Measurements from ENCODE around the gene GNB1. TPM values are rescaled to one million over a fixed set of nuclear protein-coding genes. Genes with fewer than 3 reads are reported as not detected.

The GNB1 gene
- total and polyA plus RNA-seq, 8 donors, result 49.6 to 195 (median 125) TPM

- TF ChIP-seq POLR2AphosphoS5 (IDR thresholded peaks at IDR 0.05), result no peak
- TF ChIP-seq EP300 (IDR thresholded peaks at IDR 0.05), result no peak
- TF ChIP-seq CTCF (IDR thresholded peaks at IDR 0.05), result no peak
- no peak for TF ChIP-seq POLR2A (IDR thresholded peaks at IDR 0.05)
- Histone ChIP-seq H3K4me1 (peaks cover 37 to 95% (median 69%) of the 10 kb centered on the region in 4 donors), H3K27me3 (no peaks in the 10 kb centered on the region), H3K27ac (no peak overlapping the region), H3K4me3 (no peak overlapping the region), H3K36me3 (peaks cover 6 to 39% (median 29%) of the 10 kb centered on the region in 4 donors), H3K9me3 (no peaks in the 10 kb centered on the region)
- intact Hi-C loops (cut with DNase I; ENCODE audit: low total_unique reads), result no loop called here
- WGBS, 5 donors, result 63 to 84% (median 74%) methylated on average over 11 of the region's 11 CpGs
- no peak for DNase-seq
Measured at GRCh38 chr1:1876335-1876930, 14.5 kb downstream of the GNB1 start.

DNA sequence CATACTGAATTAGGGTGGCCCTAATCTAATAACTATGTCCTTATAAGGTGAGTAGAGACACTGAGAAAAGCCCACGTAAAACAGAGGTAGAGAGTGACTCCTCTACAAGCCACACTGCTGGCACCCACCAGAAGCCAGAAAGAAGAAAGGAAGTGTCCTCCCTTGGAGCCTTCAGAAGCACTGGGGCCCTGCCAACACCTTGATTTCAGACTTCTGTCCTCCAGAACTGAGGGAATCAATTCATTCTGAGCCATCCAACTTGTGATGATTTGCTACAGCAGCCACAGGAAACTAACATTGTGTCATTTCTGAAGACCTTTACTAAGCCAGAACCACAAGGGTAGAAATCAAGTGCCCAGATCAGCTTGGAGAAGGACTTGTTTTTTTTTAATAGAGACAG, 15.0 kb downstream of the GNB1 start:
- Histone ChIP-seq H3K27ac (no peak overlapping the region), H3K4me3 (no peak overlapping the region), H3K36me3 (peaks cover 6 to 39% (median 29%) of the 10 kb centered on the region in 4 donors), H3K9me3 (no peaks in the 10 kb centered on the region), H3K27me3 (no peaks in the 10 kb centered on the region), H3K4me1 (peaks cover 32 to 95% (median 66%) of the 10 kb centered on the region in 4 donors)
- intact Hi-C loops (cut with DNase I; ENCODE audit: low total_unique reads), result no loop called here
- TF ChIP-seq EP300 (IDR thresholded peaks at IDR 0.05) (no peak), CTCF (IDR thresholded peaks at IDR 0.05) (no peak), POLR2A (IDR thresholded peaks at IDR 0.05) (no peak), POLR2AphosphoS5 (IDR thresholded peaks at IDR 0.05) (no peak)
- DNase-seq, result no peak
- WGBS, 5 donors, result 62 to 100% (median 84%) methylated on average over 1 of the region's 1 CpG

- intact Hi-C loops (cut with DNase I; ENCODE audit: low total_unique reads), result no loop called here
- H3K4me1 ChIP-seq, result peaks cover 26 to 95% (median 65%) of the 10 kb centered on the region in 4 donors
- 96 to 100% (median 99%) methylated on average over 7 of the region's 7 CpGs for WGBS, 5 donors
- no peak for TF ChIP-seq POLR2A (IDR thresholded peaks at IDR 0.05)
- no peak for TF ChIP-seq POLR2AphosphoS5 (IDR thresholded peaks at IDR 0.05)
- no peak for TF ChIP-seq CTCF (IDR thresholded peaks at IDR 0.05)
- TF ChIP-seq EP300 (IDR thresholded peaks at IDR 0.05), result no peak
- H3K36me3 ChIP-seq, result peaks cover 6 to 39% (median 29%) of the 10 kb centered on the region in 4 donors
- no peaks in the 10 kb centered on the region for H3K27me3 ChIP-seq
- H3K4me3 ChIP-seq, result no peak overlapping the region
- H3K9me3 ChIP-seq, result no peaks in the 10 kb centered on the region
- H3K27ac ChIP-seq, result no peak overlapping the region
- no peak for DNase-seq
Measured at GRCh38 chr1:1874901-1875300, 16.0 kb downstream of the GNB1 start.

DNA sequence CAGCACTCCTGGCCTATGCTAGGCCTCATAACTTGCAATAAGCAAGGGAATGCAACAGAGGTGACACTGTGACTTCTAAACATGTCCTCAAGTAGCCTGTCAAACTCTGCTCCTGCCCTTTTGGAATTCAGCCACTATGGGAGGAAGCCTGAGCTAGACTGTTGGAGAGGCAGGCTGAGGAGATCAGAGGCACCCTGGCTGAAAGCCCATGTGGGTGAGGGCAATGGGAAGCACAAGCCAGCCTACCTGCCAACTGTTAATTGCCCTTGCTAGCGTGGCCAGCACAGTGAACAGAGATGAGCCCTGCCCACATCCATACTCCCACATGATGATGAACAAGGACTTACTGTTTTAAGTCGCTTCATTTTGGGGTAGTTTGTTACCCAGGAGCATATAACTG, 17.7 kb downstream of the GNB1 start:
- Histone ChIP-seq H3K9me3 (no peaks in the 10 kb centered on the region), H3K4me1 (peaks cover 28 to 93% (median 69%) of the 10 kb centered on the region in 4 donors), H3K4me3 (peak overlapping the region in 1 of 4 donors; percentile 3), H3K36me3 (peaks cover 6 to 35% (median 25%) of the 10 kb centered on the region in 4 donors), H3K27ac (peak overlapping the region in 1 of 5 donors; percentile 8), H3K27me3 (no peaks in the 10 kb centered on the region)
- WGBS, 5 donors, result 51 to 100% (median 64%) methylated on average over 1 to 2 of the region's 2 CpGs
- peak in 1 of 2 donors; percentile 74 for DNase-seq
- intact Hi-C loops (cut with DNase I; ENCODE audit: low total_unique reads), result no loop called here
- TF ChIP-seq POLR2AphosphoS5 (IDR thresholded peaks at IDR 0.05) (no peak), POLR2A (IDR thresholded peaks at IDR 0.05) (no peak), CTCF (IDR thresholded peaks at IDR 0.05) (no peak), EP300 (IDR thresholded peaks at IDR 0.05) (no peak)
